K562 (cell line): ENCODE data around the gene AGPAT3. TPM values are rescaled to one million over a fixed set of nuclear protein-coding genes. Genes with fewer than 3 reads are reported as not detected.

ENCODE experiments used
- ATAC-seq: fragments of 200-7000 bp; cut with Tn5 transposase; 3 replicates; pipeline ENCODE4 v1.9.1; 2020; ENCODE audit warnings: moderate library complexity
- BruUV-seq: library from RNA; stranded (reverse); fragments of 400-500 nt; replicated peaks from 2 replicates; lab custom pipeline; 2021; lab: Mats Ljungman, UMichigan
- CTCF ChIA-PET: fragments of 300-600 bp; formaldehyde crosslinking; extraction: SDS; loops from one replicate; lab custom pipeline; 2021; ENCODE audit warnings: low intra/inter-chr PET ratio; lab: Yijun Ruan, JAX
- POLR2A ChIA-PET: fragments of 300-600, 350-650 bp; sonication (Branson Sonifier 250); formaldehyde crosslinking; extraction: SDS; loops from one replicate; lab custom pipeline; 2021; ENCODE audit warnings: antibody characterized with exemption, inconsistent platforms; lab: Yijun Ruan, JAX
- DNase-seq, 4 experiments: peaks; one replicate each; pipeline versions ENCODE4 v3.0.0 to v3.0.0-alpha.2; 2011 to 2018; ENCODE audit warnings: low spot score in 3 of 4, mixed read lengths in 3 of 4; ENCODE audit errors: extremely low read depth in 1 of 4
- FAIRE-seq: peaks from 2 replicates; lab custom pipeline; 2011; peaks lifted over from hg19 to GRCh38; lab: Jason Lieb, UNC
- H2AFZ ChIP-seq: 2 replicates; pipeline ENCODE4 v1.6.0; 2011; ENCODE audit warnings: low read depth, low read length, control low read depth, inconsistent platforms
- H3K27ac ChIP-seq: fragments of 200-600 bp; 3 replicates; pipeline ENCODE4 v1.8.0; 2011; ENCODE audit warnings: low read depth, mild to moderate bottlenecking, control low read depth, inconsistent platforms, low read length, moderate library complexity, mixed read lengths; ENCODE audit errors: extremely low read depth
- H3K27me3 ChIP-seq, 2 experiments: fragments of 300-600 bp in 1 of 2; 2 replicates in 1 of 2; 3 replicates in 1 of 2; pipeline versions ENCODE4 v1.6.0 to v1.8.0; 2011; ENCODE audit warnings: inconsistent platforms in 2 of 2, low read length in 2 of 2, mild to moderate bottlenecking in 1 of 2, mixed read lengths in 1 of 2, moderate library complexity in 1 of 2; ENCODE audit not compliant: control insufficient read depth in 2 of 2, insufficient read depth in 2 of 2
- H3K36me3 ChIP-seq: fragments of 300-600 bp; 3 replicates; pipeline ENCODE4 v1.8.0; 2011; ENCODE audit warnings: mild to moderate bottlenecking, low read length, inconsistent platforms; ENCODE audit not compliant: control insufficient read depth, insufficient read depth
- H3K4me1 ChIP-seq, 2 experiments: fragments of 200-600 bp in 1 of 2; replicated peaks in 1 of 2; 2 replicates in 1 of 2; 3 replicates in 1 of 2; pipeline versions ENCODE4 v1.5.1 to v1.8.0; 2011; ENCODE audit warnings: inconsistent platforms in 2 of 2, low read length in 2 of 2, mild to moderate bottlenecking in 1 of 2, mixed read lengths in 1 of 2, moderate library complexity in 1 of 2; ENCODE audit not compliant: control insufficient read depth in 2 of 2, insufficient read depth in 2 of 2
- H3K4me2 ChIP-seq: 2 replicates; pipeline ENCODE4 v1.6.1; 2011; ENCODE audit warnings: low read length, control low read depth, inconsistent platforms, mixed read lengths; ENCODE audit not compliant: insufficient read depth
- H3K4me3 ChIP-seq: fragments of 200-600 bp; sonication (generic), shearing (Covaris generic); 2 replicates; pipeline ENCODE4 v1.5.1; 2016; ENCODE audit warnings: control low read depth, inconsistent platforms
- H3K79me2 ChIP-seq: fragments of 200-600 bp; 3 replicates; pipeline ENCODE4 v1.8.0; 2011; ENCODE audit warnings: low read length, inconsistent platforms; ENCODE audit not compliant: control insufficient read depth, insufficient read depth
- H3K9ac ChIP-seq, 2 experiments: 2 replicates each; pipeline versions ENCODE4 v1.6.0 to v1.6.1; 2011; ENCODE audit warnings: low read depth in 2 of 2, low read length in 2 of 2, control low read depth in 1 of 2, inconsistent platforms in 1 of 2, mild to moderate bottlenecking in 1 of 2, mixed read lengths in 1 of 2; ENCODE audit not compliant: insufficient read depth in 1 of 2
- H3K9me1 ChIP-seq: one replicate; pipeline ENCODE4 v1.6.0; 2011; ENCODE audit warnings: inconsistent platforms, mild to moderate bottlenecking, low read length, moderate library complexity; ENCODE audit not compliant: control insufficient read depth, insufficient read depth
- H3K9me3 ChIP-seq: replicated peaks from 2 replicates; pipeline ENCODE4 v1.5.1; 2011; ENCODE audit warnings: low read depth, low read length, inconsistent platforms; ENCODE audit not compliant: control insufficient read depth, insufficient read depth
- H4K20me1 ChIP-seq: replicated peaks from 2 replicates; pipeline ENCODE4 v1.6.1; 2011; ENCODE audit warnings: low read length, inconsistent platforms, mixed read lengths; ENCODE audit not compliant: control insufficient read depth, insufficient read depth
- CEBPB ChIP-seq: fragments of 450-650 bp; IDR thresholded peaks from 2 replicates; pipeline ENCODE4 v1.6.1; 2016; ENCODE audit warnings: missing genetic modification characterization, missing compliant biosample characterization
- SPI1 ChIP-seq: IDR thresholded peaks from 2 replicates; pipeline ENCODE4 v1.6.1; 2011; ENCODE audit warnings: low read depth, low read length, control low read depth, borderline replicate concordance
- ZNF24 ChIP-seq: fragments of 450-650 bp; IDR thresholded peaks from 2 replicates; pipeline ENCODE4 v1.6.1; 2016
- ZNF586 ChIP-seq: fragments of 450-650 bp; formaldehyde crosslinking; conservative IDR thresholded peaks from 2 replicates; pipeline ENCODE4 v1.4.0; 2020; ENCODE audit warnings: mild to moderate bottlenecking, moderate library complexity
- WGBS: fragments of 100-300 bp; shearing (Covaris generic); methylation state at CpG from one replicate; pipeline ENCODE4 v1.1.6; 2016; ENCODE audit warnings: low coverage, mixed read lengths; ENCODE audit not compliant: insufficient coverage; ENCODE audit errors: missing lambda C conversion rate; 5-methylcytosine and 5-hydroxymethylcytosine counted together
- in situ Hi-C: fragments of 300-500 bp; cut with MboI; formaldehyde crosslinking; loops from 4 replicates; pipeline ENCODE4 v1.15.0; 2018; ENCODE audit warnings: inconsistent platforms, mixed read lengths
- intact Hi-C: fragments of 100-400 bp; cut with micrococcal nuclease; formaldehyde crosslinking; loops from 2 replicates; pipeline ENCODE4 v1.14.2; 2022
- polyA plus RNA-seq, 8 experiments: library from polyadenylated mRNA; depleted of rRNA in 4 of 8; stranded (reverse) in 5 of 8; unstranded in 3 of 8; fragments of >200 nt; fragmentation: Nextera tagmentation in 2 of 8; fragmentation: Illumina TruSeq in 1 of 8; extraction: Ambion mirVana in 2 of 8; extraction: Trizol in 1 of 8; gene quantifications; 2 replicates each; pipeline versions ENCODE4 v1.2.1 to v1.2.3, GENCODE V29; 2011 to 2014; ENCODE audit warnings: inconsistent platforms in 1 of 8, missing spikeins in 1 of 8
- total RNA-seq, 7 experiments: library from RNA; depleted of rRNA in 6 of 7; stranded (reverse); fragments of >200 nt in 6 of 7; fragmentation: Illumina TruSeq in 2 of 7; extraction: Trizol in 2 of 7; gene quantifications; 2 replicates each; pipeline versions ENCODE4 v1.2.1 to v1.2.3, GENCODE V29; 2011 to 2021; ENCODE audit warnings: low replicate concordance in 1 of 7

AGPAT3 gene
- total and polyA plus RNA-seq, 9 of the 15 experiments (the other 6 are each of a cell fraction or from before 2014, with no cell fraction given), result 1.5 to 88.4 (median 35.7) TPM

DNA sequence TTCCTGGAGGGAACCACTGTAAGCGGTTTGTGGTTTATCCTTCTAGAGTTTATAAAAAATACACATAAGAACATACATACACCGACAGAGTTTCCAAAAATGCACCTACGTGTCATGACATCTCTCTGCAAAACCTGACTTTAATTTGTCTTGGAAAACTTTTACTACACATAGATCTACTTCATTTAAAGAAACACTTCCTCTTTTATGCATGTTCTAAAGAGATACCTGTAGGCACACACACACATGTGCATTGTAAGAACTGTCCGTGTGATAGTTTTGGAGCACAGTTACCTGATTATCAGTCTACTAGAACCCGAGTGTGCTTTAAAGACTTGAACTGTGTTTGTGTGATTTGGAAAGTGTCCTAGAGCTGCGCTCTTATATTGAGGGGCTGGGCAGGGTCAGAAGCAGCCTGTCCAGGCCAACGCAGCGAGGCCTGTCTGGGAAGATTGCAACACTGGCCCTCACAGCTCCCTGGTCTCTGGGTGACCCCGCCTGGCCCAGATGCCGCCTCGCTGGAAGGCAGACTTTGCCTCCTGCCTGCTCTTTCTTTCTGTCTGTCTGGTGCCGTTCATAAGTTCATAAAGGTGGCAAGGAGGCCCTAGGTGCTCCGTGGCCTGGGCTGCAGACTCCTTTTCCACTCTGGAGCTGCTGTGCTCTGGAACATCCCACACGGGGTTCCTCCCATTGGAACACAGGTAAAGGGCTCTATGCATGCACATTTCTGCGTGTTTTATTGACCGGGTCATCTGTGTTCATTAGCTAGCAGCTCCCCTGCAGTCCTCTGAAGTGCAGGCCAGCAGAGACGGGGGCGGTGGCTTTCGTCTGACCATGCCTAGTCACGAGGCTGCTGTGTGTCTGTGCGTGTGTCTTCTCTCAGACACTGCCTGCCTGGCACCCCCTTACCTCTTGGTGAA is 46.3 kb downstream of the AGPAT3 start:
- peak; percentile 25; the same call in 1 of the 3 replicates for ATAC-seq
- H3K9me3 ChIP-seq, result peaks cover 8% of the 10 kb centered on the region
- H3K27me3 ChIP-seq, result no peaks in the 10 kb centered on the region
- intact Hi-C loops, result no loop called here
- H3K9me1 ChIP-seq, result no peaks in the 10 kb centered on the region
- POLR2A ChIA-PET, result interaction anchor here (0.5 to 0.9 kb wide), 3 partner anchors 16 to 129 kb away, joined by 3 to 5 read pairs (median 3); no protein-coding TSS in a partner anchor
- peaks cover 20 to 43% of the 10 kb centered on the region in 2 experiments for H3K4me1 ChIP-seq
- no peak for FAIRE-seq
- H3K79me2 ChIP-seq, result peaks cover 62% of the 10 kb centered on the region
- CTCF ChIA-PET, result no interaction called here
- H3K4me2 ChIP-seq, result no peak overlapping the region
- no peak overlapping the region for H3K4me3 ChIP-seq
- TF ChIP-seq CEBPB (tag), result peak; percentile 75
- no peak for TF ChIP-seq ZNF24
- peak; percentile 81 for TF ChIP-seq SPI1
- no peak for TF ChIP-seq ZNF586
- no TSS peak for BruUV-seq
- H4K20me1 ChIP-seq, result peaks cover 4% of the 10 kb centered on the region; the same call in 1 of the 2 replicates
- H2AFZ ChIP-seq, result no peak overlapping the region
- H3K9ac ChIP-seq, result peak overlapping the region in 1 of 2 experiments; percentile 62; a peak in 1 of 4 replicates
- peaks cover 24% of the 10 kb centered on the region; the same call in 2 of the 3 replicates for H3K36me3 ChIP-seq
- WGBS, result 78% methylated on average over 21 of the region's 21 CpGs
- in situ Hi-C loops, result no loop called here
- 0 out of 3 replicates have a peak overlapping the region, but pooled peaks have one; percentile 29 for H3K27ac ChIP-seq
- DNase-seq, result no peak
